ENCODE results near the gene EML6.

DNA sequence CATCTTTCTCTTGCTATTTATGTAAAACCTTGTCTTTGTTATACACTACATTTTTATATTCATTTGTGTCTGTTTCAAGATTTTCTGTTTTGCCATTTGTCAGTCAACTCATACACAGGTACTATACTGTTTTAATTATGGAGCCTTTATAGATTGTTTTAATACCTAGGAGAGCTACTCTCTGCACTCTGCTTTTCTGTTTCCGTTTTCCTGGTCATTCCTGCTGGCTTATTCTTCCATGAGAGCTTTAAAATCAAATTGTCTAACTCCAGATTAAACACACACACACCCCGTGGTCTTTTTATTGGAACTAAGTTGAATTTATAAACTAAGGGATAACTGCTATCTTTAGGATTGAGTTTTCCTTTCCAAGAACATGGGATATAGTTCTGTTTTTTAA, 165.6 kb downstream of the EML6 start:
- TF ChIP-seq, protein P1, sequence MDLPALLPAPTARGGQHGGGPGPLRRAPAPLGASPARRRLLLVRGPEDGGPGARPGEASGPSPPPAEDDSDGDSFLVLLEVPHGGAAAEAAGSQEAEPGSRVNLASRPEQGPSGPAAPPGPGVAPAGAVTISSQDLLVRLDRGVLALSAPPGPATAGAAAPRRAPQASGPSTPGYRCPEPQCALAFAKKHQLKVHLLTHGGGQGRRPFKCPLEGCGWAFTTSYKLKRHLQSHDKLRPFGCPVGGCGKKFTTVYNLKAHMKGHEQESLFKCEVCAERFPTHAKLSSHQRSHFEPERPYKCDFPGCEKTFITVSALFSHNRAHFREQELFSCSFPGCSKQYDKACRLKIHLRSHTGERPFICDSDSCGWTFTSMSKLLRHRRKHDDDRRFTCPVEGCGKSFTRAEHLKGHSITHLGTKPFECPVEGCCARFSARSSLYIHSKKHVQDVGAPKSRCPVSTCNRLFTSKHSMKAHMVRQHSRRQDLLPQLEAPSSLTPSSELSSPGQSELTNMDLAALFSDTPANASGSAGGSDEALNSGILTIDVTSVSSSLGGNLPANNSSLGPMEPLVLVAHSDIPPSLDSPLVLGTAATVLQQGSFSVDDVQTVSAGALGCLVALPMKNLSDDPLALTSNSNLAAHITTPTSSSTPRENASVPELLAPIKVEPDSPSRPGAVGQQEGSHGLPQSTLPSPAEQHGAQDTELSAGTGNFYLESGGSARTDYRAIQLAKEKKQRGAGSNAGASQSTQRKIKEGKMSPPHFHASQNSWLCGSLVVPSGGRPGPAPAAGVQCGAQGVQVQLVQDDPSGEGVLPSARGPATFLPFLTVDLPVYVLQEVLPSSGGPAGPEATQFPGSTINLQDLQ (CRISPR knock-in tag; IDR thresholded peaks at IDR 0.05), result no peak
- no peak for TF ChIP-seq RAD21 (CRISPR knock-in tag; IDR thresholded peaks at IDR 0.05)
- TF ChIP-seq, protein P2, sequence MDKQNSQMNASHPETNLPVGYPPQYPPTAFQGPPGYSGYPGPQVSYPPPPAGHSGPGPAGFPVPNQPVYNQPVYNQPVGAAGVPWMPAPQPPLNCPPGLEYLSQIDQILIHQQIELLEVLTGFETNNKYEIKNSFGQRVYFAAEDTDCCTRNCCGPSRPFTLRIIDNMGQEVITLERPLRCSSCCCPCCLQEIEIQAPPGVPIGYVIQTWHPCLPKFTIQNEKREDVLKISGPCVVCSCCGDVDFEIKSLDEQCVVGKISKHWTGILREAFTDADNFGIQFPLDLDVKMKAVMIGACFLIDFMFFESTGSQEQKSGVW (CRISPR knock-in tag; IDR thresholded peaks at IDR 0.05; ENCODE audit: borderline replicate concordance), result no peak
- no peak for TF ChIP-seq NR2F6 (IDR thresholded peaks at IDR 0.05)
- TF ChIP-seq NR2F6 (CRISPR knock-in tag; IDR thresholded peaks at IDR 0.05), result no peak
- TF ChIP-seq, protein P3, sequence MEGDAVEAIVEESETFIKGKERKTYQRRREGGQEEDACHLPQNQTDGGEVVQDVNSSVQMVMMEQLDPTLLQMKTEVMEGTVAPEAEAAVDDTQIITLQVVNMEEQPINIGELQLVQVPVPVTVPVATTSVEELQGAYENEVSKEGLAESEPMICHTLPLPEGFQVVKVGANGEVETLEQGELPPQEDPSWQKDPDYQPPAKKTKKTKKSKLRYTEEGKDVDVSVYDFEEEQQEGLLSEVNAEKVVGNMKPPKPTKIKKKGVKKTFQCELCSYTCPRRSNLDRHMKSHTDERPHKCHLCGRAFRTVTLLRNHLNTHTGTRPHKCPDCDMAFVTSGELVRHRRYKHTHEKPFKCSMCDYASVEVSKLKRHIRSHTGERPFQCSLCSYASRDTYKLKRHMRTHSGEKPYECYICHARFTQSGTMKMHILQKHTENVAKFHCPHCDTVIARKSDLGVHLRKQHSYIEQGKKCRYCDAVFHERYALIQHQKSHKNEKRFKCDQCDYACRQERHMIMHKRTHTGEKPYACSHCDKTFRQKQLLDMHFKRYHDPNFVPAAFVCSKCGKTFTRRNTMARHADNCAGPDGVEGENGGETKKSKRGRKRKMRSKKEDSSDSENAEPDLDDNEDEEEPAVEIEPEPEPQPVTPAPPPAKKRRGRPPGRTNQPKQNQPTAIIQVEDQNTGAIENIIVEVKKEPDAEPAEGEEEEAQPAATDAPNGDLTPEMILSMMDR (CRISPR knock-in tag; IDR thresholded peaks at IDR 0.05), result no peak
- no peak for TF ChIP-seq GABPB1 (CRISPR knock-in tag; IDR thresholded peaks at IDR 0.05)
- TF ChIP-seq, protein P4, sequence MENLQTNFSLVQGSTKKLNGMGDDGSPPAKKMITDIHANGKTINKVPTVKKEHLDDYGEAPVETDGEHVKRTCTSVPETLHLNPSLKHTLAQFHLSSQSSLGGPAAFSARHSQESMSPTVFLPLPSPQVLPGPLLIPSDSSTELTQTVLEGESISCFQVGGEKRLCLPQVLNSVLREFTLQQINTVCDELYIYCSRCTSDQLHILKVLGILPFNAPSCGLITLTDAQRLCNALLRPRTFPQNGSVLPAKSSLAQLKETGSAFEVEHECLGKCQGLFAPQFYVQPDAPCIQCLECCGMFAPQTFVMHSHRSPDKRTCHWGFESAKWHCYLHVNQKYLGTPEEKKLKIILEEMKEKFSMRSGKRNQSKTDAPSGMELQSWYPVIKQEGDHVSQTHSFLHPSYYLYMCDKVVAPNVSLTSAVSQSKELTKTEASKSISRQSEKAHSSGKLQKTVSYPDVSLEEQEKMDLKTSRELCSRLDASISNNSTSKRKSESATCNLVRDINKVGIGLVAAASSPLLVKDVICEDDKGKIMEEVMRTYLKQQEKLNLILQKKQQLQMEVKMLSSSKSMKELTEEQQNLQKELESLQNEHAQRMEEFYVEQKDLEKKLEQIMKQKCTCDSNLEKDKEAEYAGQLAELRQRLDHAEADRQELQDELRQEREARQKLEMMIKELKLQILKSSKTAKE (CRISPR knock-in tag; IDR thresholded peaks at IDR 0.05; ENCODE audit: borderline replicate concordance), result no peak
- TF ChIP-seq ZNF510 (CRISPR knock-in tag; IDR thresholded peaks at IDR 0.05; ENCODE audit: low read depth), result no peak
- TF ChIP-seq, protein P5, sequence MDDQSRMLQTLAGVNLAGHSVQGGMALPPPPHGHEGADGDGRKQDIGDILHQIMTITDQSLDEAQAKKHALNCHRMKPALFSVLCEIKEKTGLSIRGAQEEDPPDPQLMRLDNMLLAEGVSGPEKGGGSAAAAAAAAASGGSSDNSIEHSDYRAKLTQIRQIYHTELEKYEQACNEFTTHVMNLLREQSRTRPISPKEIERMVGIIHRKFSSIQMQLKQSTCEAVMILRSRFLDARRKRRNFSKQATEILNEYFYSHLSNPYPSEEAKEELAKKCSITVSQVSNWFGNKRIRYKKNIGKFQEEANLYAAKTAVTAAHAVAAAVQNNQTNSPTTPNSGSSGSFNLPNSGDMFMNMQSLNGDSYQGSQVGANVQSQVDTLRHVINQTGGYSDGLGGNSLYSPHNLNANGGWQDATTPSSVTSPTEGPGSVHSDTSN (CRISPR knock-in tag; IDR thresholded peaks at IDR 0.05; ENCODE audit: borderline replicate concordance), result no peak
- no peak for TF ChIP-seq EZH2 (conservative IDR thresholded peaks at IDR 0.05; ENCODE audit: low read depth, low read length)
- TF ChIP-seq JUNB (CRISPR knock-in tag; IDR thresholded peaks at IDR 0.05; ENCODE audit: borderline replicate concordance), result no peak
